ENCODE measurements around the gene FRA10AC1.

The FRA10AC1 gene

DNA sequence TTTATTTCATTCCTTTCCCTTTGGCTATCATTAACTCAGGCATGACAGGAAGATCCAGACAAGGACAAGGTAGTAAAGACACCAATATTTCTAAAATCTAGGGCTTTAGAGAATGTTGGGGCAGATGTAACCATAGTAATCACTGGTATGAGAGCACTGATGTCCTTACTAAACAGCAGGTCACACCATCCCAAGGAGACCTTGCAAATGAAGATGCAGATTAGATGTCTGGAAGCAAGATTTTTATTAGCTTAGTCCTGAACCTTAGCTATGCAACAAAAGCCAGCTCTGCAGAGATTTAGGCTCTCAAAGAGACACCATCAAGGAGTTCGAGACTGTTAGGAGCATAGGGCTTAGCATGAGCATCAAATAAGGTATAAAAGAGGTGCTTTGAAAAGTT, 23.6 kb upstream of the FRA10AC1 start:
- H3K27me3 ChIP-seq (ENCODE audit: insufficient read depth, low read depth) = no peaks in the 10 kb centered on the region

GRCh38 chr10:93723153-93723552, 20.8 kb upstream of the FRA10AC1 start:
- Histone ChIP-seq H3K9ac (no peak overlapping the region), H4K20me1 (ENCODE audit: insufficient read depth) (no peaks in the 10 kb centered on the region), H3K4me1 (ENCODE audit: low read depth, poor library complexity, severe bottlenecking) (no peaks in the 10 kb centered on the region), H3K79me2 (ENCODE audit: insufficient read depth, low read depth) (no peaks in the 10 kb centered on the region), H3K27ac (no peak overlapping the region), H3K4me2 (no peak overlapping the region), H3K27me3 (ENCODE audit: insufficient read depth, low read depth) (no peaks in the 10 kb centered on the region), H3K36me3 (ENCODE audit: insufficient read depth) (no peaks in the 10 kb centered on the region), H3K4me3 (IDR thresholded peaks at IDR 0.05; ENCODE audit: insufficient read depth, low read depth, low read length) (no peak overlapping the region), H2AFZ (ENCODE audit: low read depth) (no peak overlapping the region)
- TF ChIP-seq CTCF (conservative IDR thresholded peaks at IDR 0.05; ENCODE audit: low read depth, low read length) = no peak

More for the DNA sequence above, 23.6 kb upstream of the FRA10AC1 start:
- H3K4me1 ChIP-seq (ENCODE audit: low read depth, poor library complexity, severe bottlenecking) = no peaks in the 10 kb centered on the region
- H2AFZ ChIP-seq (ENCODE audit: low read depth) = no peak overlapping the region
- H3K79me2 ChIP-seq (ENCODE audit: insufficient read depth, low read depth) = no peaks in the 10 kb centered on the region
- no peak for TF ChIP-seq CTCF (conservative IDR thresholded peaks at IDR 0.05; ENCODE audit: low read depth, low read length)
- no peaks in the 10 kb centered on the region for H3K36me3 ChIP-seq (ENCODE audit: insufficient read depth)
- no peaks in the 10 kb centered on the region for H4K20me1 ChIP-seq (ENCODE audit: insufficient read depth)
- H3K4me3 ChIP-seq (IDR thresholded peaks at IDR 0.05; ENCODE audit: insufficient read depth, low read depth, low read length) = no peak overlapping the region
- H3K27ac ChIP-seq = no peak overlapping the region
- no peak overlapping the region for H3K9ac ChIP-seq
- no peak overlapping the region for H3K4me2 ChIP-seq

DNA sequence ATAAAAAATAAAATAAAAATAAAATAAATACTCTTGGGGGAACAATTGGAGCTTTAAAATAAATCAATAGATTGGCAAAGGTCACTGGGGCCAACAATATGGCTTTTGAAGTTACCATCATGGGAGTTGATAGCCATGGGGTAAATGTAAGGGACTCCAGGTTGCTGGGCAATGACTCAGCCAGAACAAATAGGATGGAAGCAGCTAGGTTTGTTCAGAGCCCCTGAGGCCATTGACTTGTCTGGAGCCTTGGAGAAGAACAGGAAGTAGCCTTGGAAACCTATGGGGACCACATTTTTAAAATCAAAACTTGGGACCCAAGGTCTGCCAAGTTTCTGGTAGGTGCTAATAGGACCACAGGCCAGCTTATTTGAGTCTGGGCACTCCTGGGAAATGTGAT, 20.2 kb upstream of the FRA10AC1 start:
- no peak overlapping the region for H2AFZ ChIP-seq (ENCODE audit: low read depth)
- H3K4me2 ChIP-seq = no peak overlapping the region
- no peak for TF ChIP-seq CTCF (conservative IDR thresholded peaks at IDR 0.05; ENCODE audit: low read depth, low read length)
- H3K4me1 ChIP-seq (ENCODE audit: low read depth, poor library complexity, severe bottlenecking) = no peaks in the 10 kb centered on the region
- no peaks in the 10 kb centered on the region for H3K27me3 ChIP-seq (ENCODE audit: insufficient read depth, low read depth)
- no peaks in the 10 kb centered on the region for H3K79me2 ChIP-seq (ENCODE audit: insufficient read depth, low read depth)
- no peaks in the 10 kb centered on the region for H4K20me1 ChIP-seq (ENCODE audit: insufficient read depth)
- H3K27ac ChIP-seq = no peak overlapping the region
- no peak overlapping the region for H3K9ac ChIP-seq
- H3K4me3 ChIP-seq (IDR thresholded peaks at IDR 0.05; ENCODE audit: insufficient read depth, low read depth, low read length) = no peak overlapping the region
- H3K36me3 ChIP-seq (ENCODE audit: insufficient read depth) = no peaks in the 10 kb centered on the region

DNA sequence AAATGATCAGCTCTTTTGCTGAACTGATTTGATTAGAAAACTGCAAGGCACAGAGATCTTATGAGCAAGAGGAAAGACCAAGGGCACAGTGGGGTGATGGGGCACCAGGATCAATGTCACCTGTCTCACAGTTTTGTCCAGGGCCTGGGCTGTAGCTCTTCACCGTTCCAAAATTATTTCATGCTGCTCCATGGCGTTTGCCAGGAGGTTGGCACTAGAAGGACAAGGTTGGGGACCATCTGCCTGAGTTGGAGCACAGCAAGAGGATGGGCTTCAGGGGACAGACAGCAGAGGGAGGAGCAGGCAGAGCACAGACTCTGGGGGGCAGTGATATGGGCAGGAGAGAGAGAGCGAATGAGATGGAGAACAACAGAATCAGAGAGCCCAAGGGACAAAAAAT, 17.5 kb upstream of the FRA10AC1 start:
- no peaks in the 10 kb centered on the region for H3K79me2 ChIP-seq (ENCODE audit: insufficient read depth, low read depth)
- no peak overlapping the region for H3K27ac ChIP-seq
- no peak overlapping the region for H3K4me2 ChIP-seq
- H3K36me3 ChIP-seq (ENCODE audit: insufficient read depth) = no peaks in the 10 kb centered on the region
- no peaks in the 10 kb centered on the region for H4K20me1 ChIP-seq (ENCODE audit: insufficient read depth)
- no peak overlapping the region for H3K9ac ChIP-seq
- no peak overlapping the region for H2AFZ ChIP-seq (ENCODE audit: low read depth)
- no peaks in the 10 kb centered on the region for H3K4me1 ChIP-seq (ENCODE audit: low read depth, poor library complexity, severe bottlenecking)
- H3K4me3 ChIP-seq (IDR thresholded peaks at IDR 0.05; ENCODE audit: insufficient read depth, low read depth, low read length) = no peak overlapping the region
- H3K27me3 ChIP-seq (ENCODE audit: insufficient read depth, low read depth) = no peaks in the 10 kb centered on the region
- no peak for TF ChIP-seq CTCF (conservative IDR thresholded peaks at IDR 0.05; ENCODE audit: low read depth, low read length)
